Gastrocnemius medialis (tissue), 4 donors: ENCODE results near the gene APBA2.

Experiments
- POLR2A ChIP-seq, 2 donors: fragments of 450-650 bp; IDR thresholded peaks; one replicate each; pipeline ENCODE4 v1.6.1; 2017; ENCODE audit warnings: antibody characterized with exemption in 2 of 2, mild to moderate bottlenecking in 2 of 2, moderate library complexity in 2 of 2
- TF ChIP-seq, protein P1 (sequence below), 5 experiments: fragments of 450-650 bp in 3 of 5; fragments of 200-600 bp in 2 of 5; sonication (generic) in 2 of 5; IDR thresholded peaks in 4 of 5; conservative IDR thresholded peaks in 1 of 5; 1 replicate in 4 of 5; 2 replicates in 1 of 5; pipeline ENCODE4 v1.5.1; 2016 to 2019; ENCODE audit warnings: antibody characterized with exemption in 5 of 5, mild to moderate bottlenecking in 3 of 5, moderate library complexity in 3 of 5

DNA sequence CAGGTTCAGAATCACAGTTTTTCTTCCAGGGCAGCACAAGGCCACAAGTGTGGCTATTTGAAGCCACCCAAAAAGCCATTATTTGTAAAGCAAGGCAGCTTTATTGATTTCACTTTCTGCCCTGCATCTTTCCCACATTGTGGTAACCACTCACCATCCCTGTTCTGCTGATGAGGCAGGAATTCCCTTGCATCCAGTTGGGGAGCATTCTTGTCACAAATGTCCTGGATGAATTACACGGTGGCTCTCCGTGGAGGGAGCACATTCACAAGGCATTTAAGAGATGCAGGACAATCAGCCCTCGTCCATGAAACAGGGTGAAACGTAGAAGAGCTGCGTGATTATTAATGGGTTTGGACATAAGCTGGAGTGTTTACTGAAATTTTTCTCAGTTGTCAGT is 111.2 kb downstream of the APBA2 start:
- TF ChIP-seq, protein P1, sequence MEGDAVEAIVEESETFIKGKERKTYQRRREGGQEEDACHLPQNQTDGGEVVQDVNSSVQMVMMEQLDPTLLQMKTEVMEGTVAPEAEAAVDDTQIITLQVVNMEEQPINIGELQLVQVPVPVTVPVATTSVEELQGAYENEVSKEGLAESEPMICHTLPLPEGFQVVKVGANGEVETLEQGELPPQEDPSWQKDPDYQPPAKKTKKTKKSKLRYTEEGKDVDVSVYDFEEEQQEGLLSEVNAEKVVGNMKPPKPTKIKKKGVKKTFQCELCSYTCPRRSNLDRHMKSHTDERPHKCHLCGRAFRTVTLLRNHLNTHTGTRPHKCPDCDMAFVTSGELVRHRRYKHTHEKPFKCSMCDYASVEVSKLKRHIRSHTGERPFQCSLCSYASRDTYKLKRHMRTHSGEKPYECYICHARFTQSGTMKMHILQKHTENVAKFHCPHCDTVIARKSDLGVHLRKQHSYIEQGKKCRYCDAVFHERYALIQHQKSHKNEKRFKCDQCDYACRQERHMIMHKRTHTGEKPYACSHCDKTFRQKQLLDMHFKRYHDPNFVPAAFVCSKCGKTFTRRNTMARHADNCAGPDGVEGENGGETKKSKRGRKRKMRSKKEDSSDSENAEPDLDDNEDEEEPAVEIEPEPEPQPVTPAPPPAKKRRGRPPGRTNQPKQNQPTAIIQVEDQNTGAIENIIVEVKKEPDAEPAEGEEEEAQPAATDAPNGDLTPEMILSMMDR (IDR thresholded peaks at IDR 0.05 in 4 of 5, conservative IDR thresholded peaks at IDR 0.05 in 1 of 5): no peak
- TF ChIP-seq POLR2A (IDR thresholded peaks at IDR 0.05): no peak
